ENCODE measurements around the gene IQGAP3. TPM values are rescaled to one million over a fixed set of nuclear protein-coding genes. Genes with fewer than 3 reads are reported as not detected.

Gene IQGAP3
- total RNA-seq, 2 experiments from 2014 or later, result not detected

- Mint-ChIP-seq H3K9me3 (no peaks in the 10 kb centered on the region), H3K36me3 (ENCODE audit: low read depth) (peaks cover 9% of the 10 kb centered on the region), H3K4me1 (ENCODE audit: low read depth) (peaks cover 33% of the 10 kb centered on the region), H3K27me3 (no peaks in the 10 kb centered on the region), H3K4me3 (peak overlapping the region; percentile 63), H3K27ac (peak overlapping the region; percentile 90)
- Histone ChIP-seq H3K27ac (ENCODE audit: low read depth in 1 of 2, low read length in 2 of 2) (no peak overlapping the region), H3K36me3 (ENCODE audit: insufficient read depth, low read length) (no peaks in the 10 kb centered on the region), H3K4me3 (ENCODE audit: low read length) (no peak overlapping the region), H3K4me1 (ENCODE audit: insufficient read depth, low read length) (peaks cover 32% of the 10 kb centered on the region), H3K9me3 (ENCODE audit: control insufficient read depth in 1 of 2, insufficient read depth in 1 of 2, low read length in 2 of 2) (no peaks in the 10 kb centered on the region), H3K27me3 (ENCODE audit: control insufficient read depth in 1 of 2, insufficient read depth in 2 of 2, low read length in 2 of 2) (no peaks in the 10 kb centered on the region)
- POLR2A ChIA-PET, result interaction anchor here (3.2 kb wide), 1 partner anchor 83 kb away, joined by 49 read pairs; the partner anchor contains the start of gene MEF2D
- DNase-seq (peak; percentile 44 to 90 (median 69)), ATAC-seq (ENCODE audit: poor library complexity) (peak; percentile 63)
- TF ChIP-seq CTCF (IDR thresholded peaks at IDR 0.05), result peak; percentile 85
- intact Hi-C loops (cut with DNase I, micrococcal nuclease), result loop anchor here (1.0 to 5.0 kb wide), 5 partner anchors 24 to 102 kb away; partner anchors contain the start of gene MEF2D (in 1 of the 2)
- CTCF ChIA-PET, result interaction anchor here (1.0 to 2.9 kb wide), 2 partner anchors 25 to 103 kb away, joined by 3 to 15 read pairs; no protein-coding TSS in a partner anchor
Measured at GRCh38 chr1:156583821-156584622, 11.7 kb upstream of the IQGAP3 start.

GRCh38 chr1:156582388-156583017 is 10.1 kb upstream of the IQGAP3 start:
- Histone ChIP-seq H3K4me3 (ENCODE audit: low read length) (peak overlapping the region; percentile 29), H3K27ac (ENCODE audit: low read depth in 1 of 2, low read length in 2 of 2) (peak overlapping the region in 1 of 2 donors; percentile 0), H3K36me3 (ENCODE audit: insufficient read depth, low read length) (no peaks in the 10 kb centered on the region), H3K9me3 (ENCODE audit: control insufficient read depth in 1 of 2, insufficient read depth in 1 of 2, low read length in 2 of 2) (no peaks in the 10 kb centered on the region), H3K4me1 (ENCODE audit: insufficient read depth, low read length) (peaks cover 32% of the 10 kb centered on the region), H3K27me3 (ENCODE audit: control insufficient read depth in 1 of 2, insufficient read depth in 2 of 2, low read length in 2 of 2) (no peaks in the 10 kb centered on the region)
- no peaks in the 10 kb centered on the region for H3K9me3 Mint-ChIP-seq
- H3K27ac Mint-ChIP-seq, result peak overlapping the region; percentile 90
- intact Hi-C loops (cut with DNase I, micrococcal nuclease), result loop anchor here (5.0 kb wide), 3 partner anchors 75 to 100 kb away; partner anchors contain the start of gene MEF2D (in 1 of the 2)
- H3K36me3 Mint-ChIP-seq (ENCODE audit: low read depth), result peaks cover 9% of the 10 kb centered on the region
- ChIA-PET POLR2A (interaction anchor here (1.0 to 3.2 kb wide), 13 partner anchors 9 to 300 kb away, joined by 3 to 49 read pairs (median 5); partner anchors contain the start of genes IQGAP3, ISG20L2, MEF2D and METTL25B), CTCF (interaction anchor here (0.6 to 2.9 kb wide), 5 partner anchors 26 to 202 kb away, joined by 3 to 15 read pairs (median 3); partner anchors contain the start of gene MEF2D)
- H3K27me3 Mint-ChIP-seq, result no peaks in the 10 kb centered on the region
- peak in 5 of 14 experiments; percentile 5 to 32 (median 18) for DNase-seq
- TF ChIP-seq CTCF (IDR thresholded peaks at IDR 0.05), result no peak
- H3K4me1 Mint-ChIP-seq (ENCODE audit: low read depth), result peaks cover 33% of the 10 kb centered on the region
- ATAC-seq (ENCODE audit: poor library complexity), result peak; percentile 19
- peak overlapping the region; percentile 84 for H3K4me3 Mint-ChIP-seq

Measured in CD4-positive, alpha-beta T cell (primary cell).